ENCODE measurements around the gene ATP9A.

Gene ATP9A

GRCh38 chr20:51653226-51653625 is 115.0 kb downstream of the ATP9A start:
- Histone ChIP-seq H3K27me3 (ENCODE audit: insufficient read depth, low read length) (no peaks in the 10 kb centered on the region), H3K9me3 (ENCODE audit: insufficient read depth, low read depth, low read length) (no peaks in the 10 kb centered on the region), H2AFZ (ENCODE audit: insufficient read depth, low read length, poor library complexity) (no peak overlapping the region), H3K4me3 (ENCODE audit: low read depth, low read length) (no peak overlapping the region), H2BK12ac (ENCODE audit: low read length) (no peak overlapping the region), H3K23ac (ENCODE audit: low read length) (no peak overlapping the region), H4K91ac (ENCODE audit: low read depth, low read length) (no peak overlapping the region), H3K4me2 (ENCODE audit: low read length) (no peak overlapping the region), H2BK120ac (ENCODE audit: insufficient read depth, low read length, poor library complexity) (no peak overlapping the region), H3K9ac (ENCODE audit: low read length) (peak overlapping the region; percentile 44), H3K79me1 (ENCODE audit: low read length) (no peaks in the 10 kb centered on the region), H3K36me3 (ENCODE audit: control insufficient read depth in 1 of 2, insufficient read depth in 2 of 2, low read length in 2 of 2) (no peaks in the 10 kb centered on the region), H4K12ac (ENCODE audit: low read depth, low read length) (no peak overlapping the region), H4K8ac (ENCODE audit: low read depth, low read length) (no peak overlapping the region), H2BK5ac (ENCODE audit: low read depth, low read length, poor library complexity) (no peak overlapping the region), H3K79me2 (ENCODE audit: control insufficient read depth, insufficient read depth, low read length, poor library complexity) (no peaks in the 10 kb centered on the region), H2AK5ac (ENCODE audit: low read length) (no peak overlapping the region), H3K18ac (ENCODE audit: low read length) (no peak overlapping the region), H3K27ac (ENCODE audit: low read depth, low read length) (no peak overlapping the region), H3K14ac (ENCODE audit: low read length) (no peak overlapping the region), H3K4me1 (ENCODE audit: control insufficient read depth in 1 of 2, insufficient read depth in 2 of 2, low read length in 2 of 2) (no peaks in the 10 kb centered on the region), H3K4ac (ENCODE audit: low read depth, low read length) (no peak overlapping the region)
- no peak for DNase-seq
- WGBS (ENCODE audit: extremely low coverage, insufficient coverage, insufficient read length), result no CpG with 5 or more reads among the region's 6 CpGs

GRCh38 chr20:51651921-51652549 is 116.2 kb downstream of the ATP9A start:
- H2BK5ac ChIP-seq (ENCODE audit: low read depth, low read length, poor library complexity), result no peak overlapping the region
- H3K9me3 ChIP-seq (ENCODE audit: insufficient read depth, low read depth, low read length), result no peaks in the 10 kb centered on the region
- H2BK12ac ChIP-seq (ENCODE audit: low read length), result no peak overlapping the region
- no peak overlapping the region for H3K9ac ChIP-seq (ENCODE audit: low read length)
- no peaks in the 10 kb centered on the region for H3K27me3 ChIP-seq (ENCODE audit: insufficient read depth, low read length)
- no peak for DNase-seq
- no peak overlapping the region for H3K14ac ChIP-seq (ENCODE audit: low read length)
- H3K4me1 ChIP-seq (ENCODE audit: control insufficient read depth in 1 of 2, insufficient read depth in 2 of 2, low read length in 2 of 2), result no peaks in the 10 kb centered on the region
- no peak overlapping the region for H2AFZ ChIP-seq (ENCODE audit: insufficient read depth, low read length, poor library complexity)
- WGBS (ENCODE audit: extremely low coverage, insufficient coverage, insufficient read length), result no CpG with 5 or more reads among the region's 12 CpGs
- no peak overlapping the region for H4K91ac ChIP-seq (ENCODE audit: low read depth, low read length)
- H3K18ac ChIP-seq (ENCODE audit: low read length), result no peak overlapping the region
- H2AK5ac ChIP-seq (ENCODE audit: low read length), result no peak overlapping the region
- H3K4me3 ChIP-seq (ENCODE audit: low read depth, low read length), result no peak overlapping the region
- no peak overlapping the region for H3K4ac ChIP-seq (ENCODE audit: low read depth, low read length)
- H3K23ac ChIP-seq (ENCODE audit: low read length), result no peak overlapping the region
- H3K36me3 ChIP-seq (ENCODE audit: control insufficient read depth in 1 of 2, insufficient read depth in 2 of 2, low read length in 2 of 2), result no peaks in the 10 kb centered on the region
- H3K27ac ChIP-seq (ENCODE audit: low read depth, low read length), result no peak overlapping the region
- no peaks in the 10 kb centered on the region for H3K79me2 ChIP-seq (ENCODE audit: control insufficient read depth, insufficient read depth, low read length, poor library complexity)
- no peak overlapping the region for H4K8ac ChIP-seq (ENCODE audit: low read depth, low read length)
- H3K79me1 ChIP-seq (ENCODE audit: low read length), result no peaks in the 10 kb centered on the region
- no peak overlapping the region for H4K12ac ChIP-seq (ENCODE audit: low read depth, low read length)
- H3K4me2 ChIP-seq (ENCODE audit: low read length), result no peak overlapping the region
- no peak overlapping the region for H2BK120ac ChIP-seq (ENCODE audit: insufficient read depth, low read length, poor library complexity)

GRCh38 chr20:51650685-51651134 is 117.5 kb downstream of the ATP9A start:
- H3K9me3 ChIP-seq (ENCODE audit: insufficient read depth, low read depth, low read length), result no peaks in the 10 kb centered on the region
- no peak overlapping the region for H3K9ac ChIP-seq (ENCODE audit: low read length)
- H2BK120ac ChIP-seq (ENCODE audit: insufficient read depth, low read length, poor library complexity), result no peak overlapping the region
- no peaks in the 10 kb centered on the region for H3K79me1 ChIP-seq (ENCODE audit: low read length)
- H3K4ac ChIP-seq (ENCODE audit: low read depth, low read length), result no peak overlapping the region
- H3K27me3 ChIP-seq (ENCODE audit: insufficient read depth, low read length), result no peaks in the 10 kb centered on the region
- no peak overlapping the region for H3K27ac ChIP-seq (ENCODE audit: low read depth, low read length)
- no peak overlapping the region for H4K91ac ChIP-seq (ENCODE audit: low read depth, low read length)
- no peak overlapping the region for H2AFZ ChIP-seq (ENCODE audit: insufficient read depth, low read length, poor library complexity)
- no peak overlapping the region for H3K4me3 ChIP-seq (ENCODE audit: low read depth, low read length)
- H3K18ac ChIP-seq (ENCODE audit: low read length), result no peak overlapping the region
- no peak overlapping the region for H2BK12ac ChIP-seq (ENCODE audit: low read length)
- peak; percentile 22 to 75 for DNase-seq
- no peak overlapping the region for H2AK5ac ChIP-seq (ENCODE audit: low read length)
- no peak overlapping the region for H3K23ac ChIP-seq (ENCODE audit: low read length)
- H2BK5ac ChIP-seq (ENCODE audit: low read depth, low read length, poor library complexity), result no peak overlapping the region
- H3K4me1 ChIP-seq (ENCODE audit: control insufficient read depth in 1 of 2, insufficient read depth in 2 of 2, low read length in 2 of 2), result no peaks in the 10 kb centered on the region
- no peaks in the 10 kb centered on the region for H3K79me2 ChIP-seq (ENCODE audit: control insufficient read depth, insufficient read depth, low read length, poor library complexity)
- no peaks in the 10 kb centered on the region for H3K36me3 ChIP-seq (ENCODE audit: control insufficient read depth in 1 of 2, insufficient read depth in 2 of 2, low read length in 2 of 2)
- no peak overlapping the region for H4K12ac ChIP-seq (ENCODE audit: low read depth, low read length)
- H4K8ac ChIP-seq (ENCODE audit: low read depth, low read length), result no peak overlapping the region
- no peak overlapping the region for H3K4me2 ChIP-seq (ENCODE audit: low read length)
- WGBS (ENCODE audit: extremely low coverage, insufficient coverage, insufficient read length), result no CpG with 5 or more reads among the region's 5 CpGs
- H3K14ac ChIP-seq (ENCODE audit: low read length), result no peak overlapping the region

GRCh38 chr20:51648571-51648947 is 119.6 kb downstream of the ATP9A start:
- H3K27me3 ChIP-seq (ENCODE audit: insufficient read depth, low read length), result no peaks in the 10 kb centered on the region
- H3K4ac ChIP-seq (ENCODE audit: low read depth, low read length), result no peak overlapping the region
- no peaks in the 10 kb centered on the region for H3K36me3 ChIP-seq (ENCODE audit: control insufficient read depth in 1 of 2, insufficient read depth in 2 of 2, low read length in 2 of 2)
- H2BK120ac ChIP-seq (ENCODE audit: insufficient read depth, low read length, poor library complexity), result no peak overlapping the region
- no peak overlapping the region for H3K23ac ChIP-seq (ENCODE audit: low read length)
- no CpG with 5 or more reads among the region's 2 CpGs for WGBS (ENCODE audit: extremely low coverage, insufficient coverage, insufficient read length)
- no peaks in the 10 kb centered on the region for H3K79me1 ChIP-seq (ENCODE audit: low read length)
- H2AFZ ChIP-seq (ENCODE audit: insufficient read depth, low read length, poor library complexity), result no peak overlapping the region
- H3K79me2 ChIP-seq (ENCODE audit: control insufficient read depth, insufficient read depth, low read length, poor library complexity), result no peaks in the 10 kb centered on the region
- no peak overlapping the region for H3K14ac ChIP-seq (ENCODE audit: low read length)
- H3K9me3 ChIP-seq (ENCODE audit: insufficient read depth, low read depth, low read length), result no peaks in the 10 kb centered on the region
- no peak overlapping the region for H3K9ac ChIP-seq (ENCODE audit: low read length)
- H3K4me2 ChIP-seq (ENCODE audit: low read length), result no peak overlapping the region
- no peak overlapping the region for H4K8ac ChIP-seq (ENCODE audit: low read depth, low read length)
- no peak overlapping the region for H2AK5ac ChIP-seq (ENCODE audit: low read length)
- DNase-seq, result no peak
- no peak overlapping the region for H3K27ac ChIP-seq (ENCODE audit: low read depth, low read length)
- no peak overlapping the region for H4K91ac ChIP-seq (ENCODE audit: low read depth, low read length)
- H3K18ac ChIP-seq (ENCODE audit: low read length), result no peak overlapping the region
- no peak overlapping the region for H2BK12ac ChIP-seq (ENCODE audit: low read length)
- no peak overlapping the region for H4K12ac ChIP-seq (ENCODE audit: low read depth, low read length)
- no peak overlapping the region for H3K4me3 ChIP-seq (ENCODE audit: low read depth, low read length)
- H2BK5ac ChIP-seq (ENCODE audit: low read depth, low read length, poor library complexity), result no peak overlapping the region
- no peaks in the 10 kb centered on the region for H3K4me1 ChIP-seq (ENCODE audit: control insufficient read depth in 1 of 2, insufficient read depth in 2 of 2, low read length in 2 of 2)
